ENCODE data around the gene LRRK2. TPM values are rescaled to one million over a fixed set of nuclear protein-coding genes. Genes with fewer than 3 reads are reported as not detected.

Gene LRRK2
- total RNA-seq, 4 donors from 2014 or later = 5.7 to 11.1 (median 9.5) TPM

GRCh38 chr12:40325349-40325960, 100.7 kb downstream of the LRRK2 start:
- 41 to 44% methylated on average over 5 of the region's 5 CpGs for WGBS, 2 donors
- TF ChIP-seq, protein P1, sequence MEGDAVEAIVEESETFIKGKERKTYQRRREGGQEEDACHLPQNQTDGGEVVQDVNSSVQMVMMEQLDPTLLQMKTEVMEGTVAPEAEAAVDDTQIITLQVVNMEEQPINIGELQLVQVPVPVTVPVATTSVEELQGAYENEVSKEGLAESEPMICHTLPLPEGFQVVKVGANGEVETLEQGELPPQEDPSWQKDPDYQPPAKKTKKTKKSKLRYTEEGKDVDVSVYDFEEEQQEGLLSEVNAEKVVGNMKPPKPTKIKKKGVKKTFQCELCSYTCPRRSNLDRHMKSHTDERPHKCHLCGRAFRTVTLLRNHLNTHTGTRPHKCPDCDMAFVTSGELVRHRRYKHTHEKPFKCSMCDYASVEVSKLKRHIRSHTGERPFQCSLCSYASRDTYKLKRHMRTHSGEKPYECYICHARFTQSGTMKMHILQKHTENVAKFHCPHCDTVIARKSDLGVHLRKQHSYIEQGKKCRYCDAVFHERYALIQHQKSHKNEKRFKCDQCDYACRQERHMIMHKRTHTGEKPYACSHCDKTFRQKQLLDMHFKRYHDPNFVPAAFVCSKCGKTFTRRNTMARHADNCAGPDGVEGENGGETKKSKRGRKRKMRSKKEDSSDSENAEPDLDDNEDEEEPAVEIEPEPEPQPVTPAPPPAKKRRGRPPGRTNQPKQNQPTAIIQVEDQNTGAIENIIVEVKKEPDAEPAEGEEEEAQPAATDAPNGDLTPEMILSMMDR (IDR thresholded peaks at IDR 0.05) = no peak
- TF ChIP-seq POLR2A (IDR thresholded peaks at IDR 0.05) = no peak
- H3K4me3 ChIP-seq (ENCODE audit: low read depth, poor library complexity, severe bottlenecking) = no peak overlapping the region
- no peak for DNase-seq (ENCODE audit: low spot score in 2 of 2)
- intact Hi-C loops (cut with DNase I; ENCODE audit: low total_unique reads) = no loop called here

DNA sequence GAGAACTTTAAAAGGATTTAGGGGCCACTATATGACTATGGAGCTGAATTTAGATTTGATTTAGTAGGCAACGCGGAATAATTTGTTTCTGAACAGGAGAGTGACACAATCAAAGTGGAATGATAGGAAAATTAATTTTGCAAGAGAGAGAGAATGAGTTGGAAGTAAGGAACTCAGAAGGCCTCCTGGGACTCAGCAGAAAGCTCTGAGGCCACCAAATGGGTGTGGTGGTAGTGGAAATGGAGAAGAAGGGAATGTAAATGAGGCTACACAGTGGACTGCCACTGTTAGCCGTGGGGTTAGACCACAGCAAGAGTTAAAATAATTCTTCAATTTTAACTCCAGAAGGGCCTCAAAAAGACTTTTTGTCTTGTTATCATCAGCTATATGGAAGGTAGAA, 102.7 kb downstream of the LRRK2 start:
- H3K4me3 ChIP-seq (ENCODE audit: low read depth, poor library complexity, severe bottlenecking) = no peak overlapping the region
- WGBS, 2 donors = 87 to 91% methylated on average over 3 of the region's 3 CpGs

GRCh38 chr12:40330180-40330579, 105.4 kb downstream of the LRRK2 start:
- intact Hi-C loops (cut with DNase I; ENCODE audit: low total_unique reads) = no loop called here
- TF ChIP-seq POLR2A (IDR thresholded peaks at IDR 0.05) = no peak
- TF ChIP-seq, protein P1 (IDR thresholded peaks at IDR 0.05) = no peak
- no peak for DNase-seq (ENCODE audit: low spot score in 2 of 2)
- 92 to 97% methylated on average over 1 of the region's 1 CpG for WGBS, 2 donors
- no peak overlapping the region for H3K4me3 ChIP-seq (ENCODE audit: low read depth, poor library complexity, severe bottlenecking)

More for the DNA sequence above, 102.7 kb downstream of the LRRK2 start:
- DNase-seq (ENCODE audit: low spot score in 2 of 2) = no peak
- TF ChIP-seq, protein P1 (IDR thresholded peaks at IDR 0.05) = no peak
- TF ChIP-seq POLR2A (IDR thresholded peaks at IDR 0.05) = no peak
- intact Hi-C loops (cut with DNase I; ENCODE audit: low total_unique reads) = no loop called here

- H3K4me3 ChIP-seq (ENCODE audit: low read depth, poor library complexity, severe bottlenecking) = no peak overlapping the region
- no peak for DNase-seq (ENCODE audit: low spot score in 2 of 2)
- WGBS, 2 donors = 85 to 92% methylated on average over 1 of the region's 1 CpG
- intact Hi-C loops (cut with DNase I; ENCODE audit: low total_unique reads) = no loop called here
- TF ChIP-seq POLR2A (IDR thresholded peaks at IDR 0.05) = no peak
- TF ChIP-seq, protein P1 (IDR thresholded peaks at IDR 0.05) = no peak
Measured at GRCh38 chr12:40331886-40332285, 107.1 kb downstream of the LRRK2 start.

DNA sequence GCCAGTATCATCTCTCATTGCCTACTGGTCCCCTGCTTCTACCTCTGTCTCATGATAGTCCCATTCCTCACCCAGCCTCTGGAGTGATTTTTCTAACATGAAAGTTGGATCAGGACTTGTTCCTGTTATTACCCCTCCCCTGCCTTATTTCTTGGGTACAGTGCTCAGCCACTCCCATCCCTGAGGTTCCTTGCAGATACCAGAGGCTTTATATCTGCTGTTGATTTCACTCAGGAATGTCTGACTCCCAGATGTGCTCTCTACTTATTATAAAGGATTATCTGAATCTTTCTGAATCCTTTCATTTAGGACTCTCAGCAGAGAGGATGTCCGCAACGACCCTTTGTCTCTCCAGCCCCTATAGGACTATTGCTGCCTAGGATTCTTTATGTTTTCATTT, 111.2 kb downstream of the LRRK2 start:
- intact Hi-C loops (cut with DNase I; ENCODE audit: low total_unique reads) = no loop called here
- TF ChIP-seq, protein P1 (IDR thresholded peaks at IDR 0.05) = no peak
- no peak for TF ChIP-seq POLR2A (IDR thresholded peaks at IDR 0.05)
- no peak for DNase-seq (ENCODE audit: low spot score in 2 of 2)
- WGBS, 2 donors = 59 to 63% methylated on average over 2 of the region's 2 CpGs
- no peak overlapping the region for H3K4me3 ChIP-seq (ENCODE audit: low read depth, poor library complexity, severe bottlenecking)

All from lower leg skin (tissue), 4 donors.